Activated CD4-positive, alpha-beta memory T cell treated with anti-CD3 and anti-CD28 coated beads for 36 hours (primary cell): Measurements from ENCODE around the gene REXO4. TPM values are rescaled to one million over a fixed set of nuclear protein-coding genes. Genes with fewer than 3 reads are reported as not detected.

Experiments used
- CTCF ChIA-PET: fragments of 350-600 bp; sonication (Branson Sonifier 250); formaldehyde crosslinking; loops from one replicate; lab custom pipeline; 2021; ENCODE audit warnings: antibody characterized with exemption, inconsistent platforms; lab: Charles Lee
- POLR2A ChIA-PET: fragments of 350-600 bp; sonication (Branson Sonifier 250); formaldehyde crosslinking; loops from one replicate; lab custom pipeline; 2021; ENCODE audit warnings: antibody characterized with exemption; lab: Charles Lee
- DNase-seq: peaks from one replicate; pipeline ENCODE4 v3.0.0-alpha.2; 2020
- H3K27ac Mint-ChIP-seq: one replicate; pipeline ENCODE4 v1.8.0; 2021; ENCODE audit warnings: mixed read lengths
- H3K27me3 Mint-ChIP-seq: one replicate; pipeline ENCODE4 v1.8.0; 2021; ENCODE audit warnings: mixed read lengths
- H3K36me3 Mint-ChIP-seq: one replicate; pipeline ENCODE4 v1.8.0; 2021; ENCODE audit warnings: mixed read lengths
- H3K4me1 Mint-ChIP-seq: one replicate; pipeline ENCODE4 v1.8.0; 2021; ENCODE audit warnings: low read depth, mixed read lengths
- H3K4me3 Mint-ChIP-seq: one replicate; pipeline ENCODE4 v1.8.0; 2021; ENCODE audit warnings: mild to moderate bottlenecking, mixed read lengths
- H3K9me3 Mint-ChIP-seq: one replicate; pipeline ENCODE4 v1.8.0; 2021; ENCODE audit warnings: mixed read lengths
- intact Hi-C: fragments of 100-400 bp; cut with micrococcal nuclease; formaldehyde crosslinking; loops from one replicate; pipeline ENCODE4 v1.15.1; 2023
- total RNA-seq, 2 experiments: library from RNA; stranded (reverse); gene quantifications; one replicate each; pipeline ENCODE4 v1.2.3, GENCODE V29; 2021

Gene REXO4
- total RNA-seq, 2 experiments from 2014 or later, result 24.2 to 26.3 TPM

GRCh38 chr9:133361507-133362092, 56.2 kb downstream of the REXO4 start:
- ChIA-PET POLR2A (interaction anchor here (14.0 to 14.2 kb wide), 2 partner anchors 7 kb away, joined by 381 read pairs; partner anchors contain the start of genes MED22, RPL7A, SURF1 and SURF2), CTCF (interaction anchor here (7.6 kb wide), 1 partner anchor 10 kb away, joined by 69 read pairs; no protein-coding TSS in a partner anchor)
- H3K4me3 Mint-ChIP-seq, result no peak overlapping the region
- H3K4me1 Mint-ChIP-seq, result peaks cover 55% of the 10 kb centered on the region
- no peak for DNase-seq
- H3K27ac Mint-ChIP-seq, result peak overlapping the region; percentile 85
- peaks cover 60% of the 10 kb centered on the region for H3K36me3 Mint-ChIP-seq
- no peaks in the 10 kb centered on the region for H3K27me3 Mint-ChIP-seq
- intact Hi-C loops, result no loop called here
- H3K9me3 Mint-ChIP-seq, result no peaks in the 10 kb centered on the region

GRCh38 chr9:133360400-133361393, 57.1 kb downstream of the REXO4 start:
- peaks cover 49% of the 10 kb centered on the region for H3K4me1 Mint-ChIP-seq
- no peak overlapping the region for H3K4me3 Mint-ChIP-seq

GRCh38 chr9:133359399-133360175, 58.2 kb downstream of the REXO4 start:
- peak; percentile 56 for DNase-seq
- CTCF ChIA-PET, result interaction anchor here (0.8 to 7.6 kb wide), 5 partner anchors 9 to 14 kb away, joined by 3 to 69 read pairs (median 7); partner anchors contain the start of genes MED22 and RPL7A
- intact Hi-C loops, result loop anchor here (10.0 kb wide), 2 partner anchors 45 to 125 kb away; no protein-coding TSS in a partner anchor
- no peaks in the 10 kb centered on the region for H3K9me3 Mint-ChIP-seq
- POLR2A ChIA-PET, result interaction anchor here (0.6 to 14.0 kb wide), 6 partner anchors 9 to 183 kb away, joined by 3 to 381 read pairs (median 5); partner anchors contain the start of genes MED22 and RPL7A
- peaks cover 59% of the 10 kb centered on the region for H3K4me1 Mint-ChIP-seq
- peaks cover 42% of the 10 kb centered on the region for H3K36me3 Mint-ChIP-seq
- H3K27ac Mint-ChIP-seq, result peak overlapping the region; percentile 65
- no peaks in the 10 kb centered on the region for H3K27me3 Mint-ChIP-seq
- no peak overlapping the region for H3K4me3 Mint-ChIP-seq

More at GRCh38 chr9:133360400-133361393, 57.1 kb downstream of the REXO4 start:
- H3K36me3 Mint-ChIP-seq, result peaks cover 52% of the 10 kb centered on the region
- intact Hi-C loops, result no loop called here
- H3K27me3 Mint-ChIP-seq, result no peaks in the 10 kb centered on the region
- no peaks in the 10 kb centered on the region for H3K9me3 Mint-ChIP-seq
- peak overlapping the region; percentile 85 for H3K27ac Mint-ChIP-seq
- ChIA-PET POLR2A (interaction anchor here (1.4 to 14.0 kb wide), 4 partner anchors 8 to 14 kb away, joined by 4 to 381 read pairs (median 7); partner anchors contain the start of genes MED22 and RPL7A), CTCF (interaction anchor here (0.6 to 7.6 kb wide), 4 partner anchors 8 to 30 kb away, joined by 4 to 69 read pairs (median 8); no protein-coding TSS in a partner anchor)
- peak; percentile 48 for DNase-seq

- CTCF ChIA-PET, result interaction anchor here (0.8 to 7.6 kb wide), 3 partner anchors 14 to 47 kb away, joined by 3 to 69 read pairs (median 4); no protein-coding TSS in a partner anchor
- intact Hi-C loops, result loop anchor here (10.0 kb wide), 2 partner anchors 47 to 127 kb away; no protein-coding TSS in a partner anchor
- H3K4me1 Mint-ChIP-seq, result peaks cover 59% of the 10 kb centered on the region
These were observed 60.2 kb downstream of the REXO4 start for GRCh38 chr9:133357656-133358055.

GRCh38 chr9:133356391-133357091, 61.3 kb downstream of the REXO4 start, which contains the start of the genes SURF1 and SURF2:
Gene SURF1, minus strand, starts transcription at chr9:133356487. Its CDS starts 34 bp downstream, at chr9:133356453.
Gene SURF2, plus strand, starts transcription at chr9:133356550. Its CDS starts 43 bp downstream, at chr9:133356593.
- DNase-seq, result peak; percentile 93
- ChIA-PET POLR2A (interaction anchor here (2.6 to 14.0 kb wide), 2 partner anchors 8 to 12 kb away, joined by 21 to 381 read pairs; partner anchors contain the start of genes MED22 and RPL7A), CTCF (interaction anchor here (0.9 to 7.6 kb wide), 6 partner anchors 10 to 48 kb away, joined by 3 to 69 read pairs (median 3); no protein-coding TSS in a partner anchor)
- H3K36me3 Mint-ChIP-seq, result peaks cover 29% of the 10 kb centered on the region
- peaks cover 53% of the 10 kb centered on the region for H3K4me1 Mint-ChIP-seq
- intact Hi-C loops, result loop anchor here (1.0 to 10.0 kb wide), 4 partner anchors 8 to 128 kb away; partner anchors contain the start of genes MED22 and RPL7A
- peak within 1 kb of the TSS; percentile 81 for H3K27ac Mint-ChIP-seq
- no peaks in the 10 kb centered on the region for H3K9me3 Mint-ChIP-seq
- H3K4me3 Mint-ChIP-seq, result peak within 1 kb of the TSS; percentile 84
- no peaks in the 10 kb centered on the region for H3K27me3 Mint-ChIP-seq

More at GRCh38 chr9:133357656-133358055, 60.2 kb downstream of the REXO4 start:
- no peaks in the 10 kb centered on the region for H3K27me3 Mint-ChIP-seq
- no peak for DNase-seq
- peak overlapping the region; percentile 76 for H3K4me3 Mint-ChIP-seq
- peak overlapping the region; percentile 39 for H3K27ac Mint-ChIP-seq
- H3K9me3 Mint-ChIP-seq, result no peaks in the 10 kb centered on the region
- POLR2A ChIA-PET, result interaction anchor here (2.6 to 14.0 kb wide), 2 partner anchors 9 to 11 kb away, joined by 21 to 381 read pairs; partner anchors contain the start of genes MED22 and RPL7A
- H3K36me3 Mint-ChIP-seq, result peaks cover 29% of the 10 kb centered on the region

Other genes with a start within 250 kb of the REXO4 start
- not detected for gene OBP2B, start 208.8 kb downstream of the REXO4 start, total RNA-seq
- gene ABO, start 142.8 kb downstream of the REXO4 start, total RNA-seq, result not detected
- 10 to 100 TPM; 16.9 to 18.2 TPM for gene SURF6, start 81.8 kb downstream of the REXO4 start, total RNA-seq
- 10 to 100 TPM; 20.8 to 20.9 TPM for gene MED22, start 69.9 kb downstream of the REXO4 start, total RNA-seq
- gene RPL7A, start 69.8 kb downstream of the REXO4 start, total RNA-seq, result 1,000 to 10,000 TPM; 3,340 to 3,454 TPM
- gene SURF1, start 61.5 kb downstream of the REXO4 start, total RNA-seq, result 10 to 100 TPM; 24.7 to 26.0 TPM
- gene SURF2, start 61.5 kb downstream of the REXO4 start, total RNA-seq, result 10 to 100 TPM; 12.5 to 15.5 TPM
- 100 to 1,000 TPM; 358 to 368 TPM for gene SURF4, start 42.0 kb downstream of the REXO4 start, total RNA-seq
- under 1 TPM; 0.69 to 0.90 TPM for gene STKLD1, start 41.6 kb downstream of the REXO4 start, total RNA-seq
- 1 to 10 TPM; 2.4 to 2.6 TPM for gene ADAMTS13, start 4.4 kb upstream of the REXO4 start, total RNA-seq
- gene CACFD1, start 42.0 kb upstream of the REXO4 start, total RNA-seq, result 1 to 10 TPM; 1.1 to 1.2 TPM
- gene SLC2A6, start 61.1 kb upstream of the REXO4 start, total RNA-seq, result 1 to 10 TPM; 2.2 to 2.6 TPM
- gene MYMK, start 106.9 kb upstream of the REXO4 start, total RNA-seq, result not detected
- under 1 TPM; 0.05 to 0.07 TPM for gene ADAMTSL2, start 116.7 kb upstream of the REXO4 start, total RNA-seq
- gene FAM163B, start 191.4 kb upstream of the REXO4 start, total RNA-seq, result not detected
- not detected for gene DBH, start 218.4 kb upstream of the REXO4 start, total RNA-seq